ENCODE results near the gene SLC35G2.

SLC35G2 gene

DNA sequence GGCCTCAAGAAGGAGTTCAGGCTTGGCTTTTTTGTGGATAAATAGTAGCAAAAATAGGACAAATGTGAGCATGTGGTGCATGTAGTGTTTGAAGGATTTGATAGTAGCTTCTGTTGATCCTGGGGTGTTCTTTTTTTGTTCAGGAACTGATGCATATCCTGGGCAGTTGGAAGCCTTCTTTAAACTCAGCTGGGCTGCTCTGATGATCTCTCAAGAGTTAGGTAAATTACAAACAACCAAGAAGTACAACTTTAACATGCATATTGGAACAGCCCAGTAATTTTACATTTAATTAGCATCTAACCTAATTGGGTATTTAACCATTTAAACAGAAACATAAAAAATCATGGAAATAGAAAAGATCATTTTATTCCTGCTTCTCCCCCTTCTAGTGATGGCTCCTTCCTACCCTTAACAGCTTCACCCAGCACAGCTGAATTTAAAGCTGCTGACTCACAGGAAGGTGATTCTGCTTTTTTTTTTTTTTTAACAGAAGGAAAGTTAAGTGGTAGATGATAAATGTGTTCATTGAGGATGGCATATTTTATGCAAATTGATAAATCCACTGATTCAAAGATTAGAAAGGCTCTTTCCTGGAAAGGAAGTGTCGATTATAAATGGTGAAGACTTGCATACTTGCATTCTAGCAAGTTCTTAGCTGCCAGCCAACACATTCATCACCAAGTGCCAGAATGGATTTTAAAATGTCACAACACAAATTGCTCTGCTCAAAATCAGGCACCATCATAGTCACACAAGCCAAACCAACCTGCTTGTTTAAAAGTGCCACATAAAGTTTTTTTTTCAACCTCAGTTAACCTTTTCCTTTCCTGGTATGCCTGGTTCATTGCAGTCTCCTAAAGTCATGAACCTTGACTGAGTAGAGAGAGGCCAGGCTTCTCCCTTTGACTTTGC, 20.0 kb downstream of the SLC35G2 start:
- TF ChIP-seq, protein P1, sequence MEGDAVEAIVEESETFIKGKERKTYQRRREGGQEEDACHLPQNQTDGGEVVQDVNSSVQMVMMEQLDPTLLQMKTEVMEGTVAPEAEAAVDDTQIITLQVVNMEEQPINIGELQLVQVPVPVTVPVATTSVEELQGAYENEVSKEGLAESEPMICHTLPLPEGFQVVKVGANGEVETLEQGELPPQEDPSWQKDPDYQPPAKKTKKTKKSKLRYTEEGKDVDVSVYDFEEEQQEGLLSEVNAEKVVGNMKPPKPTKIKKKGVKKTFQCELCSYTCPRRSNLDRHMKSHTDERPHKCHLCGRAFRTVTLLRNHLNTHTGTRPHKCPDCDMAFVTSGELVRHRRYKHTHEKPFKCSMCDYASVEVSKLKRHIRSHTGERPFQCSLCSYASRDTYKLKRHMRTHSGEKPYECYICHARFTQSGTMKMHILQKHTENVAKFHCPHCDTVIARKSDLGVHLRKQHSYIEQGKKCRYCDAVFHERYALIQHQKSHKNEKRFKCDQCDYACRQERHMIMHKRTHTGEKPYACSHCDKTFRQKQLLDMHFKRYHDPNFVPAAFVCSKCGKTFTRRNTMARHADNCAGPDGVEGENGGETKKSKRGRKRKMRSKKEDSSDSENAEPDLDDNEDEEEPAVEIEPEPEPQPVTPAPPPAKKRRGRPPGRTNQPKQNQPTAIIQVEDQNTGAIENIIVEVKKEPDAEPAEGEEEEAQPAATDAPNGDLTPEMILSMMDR (IDR thresholded peaks at IDR 0.05; ENCODE audit: control insufficient read depth, insufficient read depth, low read depth, low read length, missing control alignments) = no peak
- no peak for DNase-seq (ENCODE audit: low read depth)
- H3K4me3 ChIP-seq (ENCODE audit: control insufficient read depth, low read depth, low read length) = no peak overlapping the region

DNA sequence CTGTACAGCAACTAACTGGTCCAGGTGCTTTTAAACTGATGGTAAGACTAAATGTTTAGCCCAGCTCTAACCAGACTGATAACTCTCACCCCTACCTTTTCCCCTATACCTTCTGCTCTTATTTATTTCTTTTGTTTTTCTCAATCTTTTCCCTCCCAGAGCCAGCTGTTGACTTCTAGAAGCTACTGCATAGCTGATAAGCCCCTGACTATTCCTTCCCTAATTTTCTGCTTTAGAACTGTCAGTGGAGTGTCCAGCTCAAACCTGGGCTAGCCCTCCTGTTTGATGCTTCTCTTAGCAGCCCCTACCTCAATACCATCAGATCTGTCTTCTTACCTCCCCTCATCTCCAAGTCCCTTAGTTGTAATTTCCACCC, 20.6 kb downstream of the SLC35G2 start:
- DNase-seq (ENCODE audit: low read depth) = no peak
- TF ChIP-seq, protein P1 (IDR thresholded peaks at IDR 0.05; ENCODE audit: control insufficient read depth, insufficient read depth, low read depth, low read length, missing control alignments) = no peak
- no peak overlapping the region for H3K4me3 ChIP-seq (ENCODE audit: control insufficient read depth, low read depth, low read length)

DNA sequence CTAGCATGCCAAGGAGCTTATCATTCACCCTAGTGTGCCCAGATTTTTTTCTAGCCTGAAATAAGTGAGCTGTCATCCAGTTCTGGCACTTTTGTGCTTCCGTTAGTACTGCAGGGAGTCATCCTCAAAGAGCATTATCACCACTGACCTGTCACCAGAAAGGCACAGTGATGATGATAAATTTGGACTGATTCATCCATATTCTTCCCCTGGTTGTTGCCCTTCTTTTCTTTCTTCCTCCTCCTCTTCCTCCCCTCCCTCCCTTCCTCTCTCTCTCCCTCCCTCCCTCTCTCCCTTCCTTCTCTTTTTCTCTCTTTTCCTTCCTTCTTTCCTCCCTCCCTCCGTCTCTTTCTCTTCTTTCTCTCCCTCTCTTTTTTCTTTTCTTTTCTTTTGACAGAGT, 21.3 kb downstream of the SLC35G2 start:
- TF ChIP-seq, protein P1 (IDR thresholded peaks at IDR 0.05; ENCODE audit: control insufficient read depth, insufficient read depth, low read depth, low read length, missing control alignments) = no peak
- no peak overlapping the region for H3K4me3 ChIP-seq (ENCODE audit: control insufficient read depth, low read depth, low read length)
- no peak for DNase-seq (ENCODE audit: low read depth)

DNA sequence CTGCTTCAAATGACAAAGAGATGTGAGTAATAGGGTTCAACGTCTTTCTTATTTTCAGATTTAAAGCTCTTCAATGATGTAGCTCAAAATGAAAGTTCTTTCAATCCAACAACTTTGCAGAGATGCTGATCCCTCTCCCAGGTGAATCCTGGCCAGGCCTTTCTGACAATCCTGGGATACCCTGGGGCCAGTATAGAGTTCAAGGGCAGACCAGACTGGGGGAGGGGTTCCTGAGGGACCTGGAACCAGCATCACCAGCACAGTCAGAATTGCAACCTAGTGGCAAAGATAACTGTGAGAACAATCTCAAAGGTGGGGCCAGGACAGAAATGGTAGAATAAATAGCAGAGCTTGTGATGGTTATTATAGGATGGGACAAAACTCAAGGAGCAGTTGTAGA, 23.4 kb downstream of the SLC35G2 start:
- TF ChIP-seq, protein P1 (IDR thresholded peaks at IDR 0.05; ENCODE audit: control insufficient read depth, insufficient read depth, low read depth, low read length, missing control alignments) = no peak
- no peak for DNase-seq (ENCODE audit: low read depth)
- no peak overlapping the region for H3K4me3 ChIP-seq (ENCODE audit: control insufficient read depth, low read depth, low read length)

DNA sequence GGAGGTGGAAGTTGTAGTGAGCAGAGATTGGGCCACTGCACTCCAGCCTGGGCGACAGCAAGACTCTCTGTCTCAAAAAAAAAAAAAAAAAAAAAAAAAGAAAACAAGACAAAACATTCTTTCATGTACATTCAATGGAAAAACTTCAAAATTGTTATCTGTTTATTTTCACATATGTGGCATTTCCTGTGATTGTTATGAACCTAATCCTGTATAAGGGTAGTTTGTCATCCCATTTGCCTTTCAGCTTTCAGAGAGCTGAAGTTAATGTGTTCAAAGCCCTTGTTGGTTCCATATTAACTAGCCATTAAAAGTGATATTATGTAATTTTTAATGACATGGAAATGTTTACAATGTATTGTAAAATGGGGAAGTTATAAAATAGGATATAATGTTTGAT, 25.8 kb downstream of the SLC35G2 start:
- H3K4me3 ChIP-seq (ENCODE audit: control insufficient read depth, low read depth, low read length) = no peak overlapping the region
- TF ChIP-seq, protein P1 (IDR thresholded peaks at IDR 0.05; ENCODE audit: control insufficient read depth, insufficient read depth, low read depth, low read length, missing control alignments) = no peak
- no peak for DNase-seq (ENCODE audit: low read depth)

DNA sequence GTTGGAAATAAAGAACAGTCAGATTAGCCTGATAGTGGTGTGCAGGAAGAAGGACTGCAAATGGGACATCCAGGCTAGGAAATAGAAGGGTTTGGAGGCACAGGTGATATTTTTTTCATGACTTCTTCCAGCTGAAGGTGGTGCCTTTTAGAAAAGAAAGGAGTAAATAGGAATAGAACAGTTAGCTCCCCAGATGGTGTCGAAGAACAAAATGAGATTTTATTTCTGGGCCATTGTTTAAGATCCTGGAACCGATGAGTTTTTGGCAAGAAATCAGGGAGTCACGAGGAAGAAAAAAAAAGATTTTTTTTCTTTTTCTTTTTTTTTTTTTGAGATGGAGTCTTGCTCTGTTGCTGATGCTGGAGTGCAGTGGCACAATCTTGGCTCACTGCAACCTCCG, 33.3 kb downstream of the SLC35G2 start:
- TF ChIP-seq, protein P1 (IDR thresholded peaks at IDR 0.05; ENCODE audit: control insufficient read depth, insufficient read depth, low read depth, low read length, missing control alignments) = no peak
- no peak for DNase-seq (ENCODE audit: low read depth)

More for the DNA sequence above, 33.3 kb downstream of the SLC35G2 start:
- H3K4me3 ChIP-seq (ENCODE audit: control insufficient read depth, low read depth, low read length) = no peak overlapping the region

All from AG09309 (cell line).